Fibroblast of mammary gland (primary cell): ENCODE results near the gene SLC2A4RG.

Source experiments
- DNase-seq: peaks from one replicate; pipeline ENCODE4 v3.0.0-alpha.2; 2010; ENCODE audit warnings: low read depth
- H3K4me3 ChIP-seq: 2 replicates; pipeline ENCODE4 v1.5.1; 2011; ENCODE audit warnings: low read depth, mild to moderate bottlenecking, low read length, moderate library complexity; ENCODE audit not compliant: control insufficient read depth
- CTCF ChIP-seq: conservative IDR thresholded peaks from 2 replicates; pipeline ENCODE4 v1.5.1; 2011; ENCODE audit warnings: low read depth, low read length, inconsistent platforms; ENCODE audit not compliant: control insufficient read depth, insufficient read depth

The SLC2A4RG gene

GRCh38 chr20:63739130-63740069, at the start of gene SLC2A4RG:
TSS of gene SLC2A4RG (plus strand) at chr20:63739776. CDS start at chr20:63739913, 137 bp downstream.
- TF ChIP-seq CTCF = no peak
- H3K4me3 ChIP-seq = peak within 1 kb of the TSS; percentile 60
- DNase-seq = peak; percentile 57

- no peak for TF ChIP-seq CTCF
- DNase-seq = no peak
- no peak overlapping the region for H3K4me3 ChIP-seq
Measured at GRCh38 chr20:63690003-63690897, 49.3 kb upstream of the SLC2A4RG start.

- TF ChIP-seq CTCF = no peak
- DNase-seq = no peak
- H3K4me3 ChIP-seq = no peak overlapping the region
Measured at GRCh38 chr20:63690898-63691710, 48.5 kb upstream of the SLC2A4RG start.

GRCh38 chr20:63691711-63692435, 47.7 kb upstream of the SLC2A4RG start:
- no peak for TF ChIP-seq CTCF
- no peak overlapping the region for H3K4me3 ChIP-seq

GRCh38 chr20:63692436-63693082, 47.0 kb upstream of the SLC2A4RG start:
- TF ChIP-seq CTCF = no peak
- no peak overlapping the region for H3K4me3 ChIP-seq
- DNase-seq = no peak

More at GRCh38 chr20:63691711-63692435, 47.7 kb upstream of the SLC2A4RG start:
- no peak for DNase-seq
